CD4-positive, alpha-beta T cell (primary cell): ENCODE measurements around the gene PSME3IP1. TPM values are rescaled to one million over a fixed set of nuclear protein-coding genes. Genes with fewer than 3 reads are reported as not detected.

Experiments used
- ATAC-seq: fragments of 200-7000 bp; cut with Tn5 transposase; one replicate; pipeline ENCODE4 v1.10.0; 2022; ENCODE audit warnings: mild to moderate bottlenecking; ENCODE audit not compliant: poor library complexity
- CTCF ChIA-PET: fragments of 350-600 bp; sonication (Branson Sonifier 250); formaldehyde crosslinking; loops from one replicate; lab custom pipeline; 2021; ENCODE audit warnings: antibody characterized with exemption, inconsistent platforms; lab: Charles Lee
- POLR2A ChIA-PET: fragments of 350-600 bp; sonication (Branson Sonifier 250); formaldehyde crosslinking; loops from one replicate; lab custom pipeline; 2021; ENCODE audit warnings: antibody characterized with exemption, inconsistent platforms; lab: Charles Lee
- DNase-seq, 14 experiments: peaks; one replicate each; pipeline ENCODE4 v3.0.0-alpha.2; 2013 to 2020; ENCODE audit warnings: mixed read lengths in 2 of 14
- H3K27ac ChIP-seq, 2 donors: one replicate each; pipeline versions ENCODE4 v1.5.1 to v1.7.0; 2013; ENCODE audit warnings: low read length in 2 of 2, low read depth in 1 of 2, mild to moderate bottlenecking in 1 of 2
- H3K27me3 ChIP-seq, 2 experiments: 1 replicate in 1 of 2; 2 replicates in 1 of 2; pipeline versions ENCODE4 v1.6.1 to v1.7.0; 2013; ENCODE audit warnings: low read length in 2 of 2, control low read depth in 1 of 2, mild to moderate bottlenecking in 1 of 2, moderate library complexity in 1 of 2; ENCODE audit not compliant: insufficient read depth in 2 of 2, control insufficient read depth in 1 of 2
- H3K36me3 ChIP-seq: one replicate; pipeline ENCODE4 v1.6.1; 2013; ENCODE audit warnings: low read length, control low read depth; ENCODE audit not compliant: insufficient read depth
- H3K4me1 ChIP-seq: one replicate; pipeline ENCODE4 v1.6.1; 2013; ENCODE audit warnings: low read length, control low read depth; ENCODE audit not compliant: insufficient read depth
- H3K4me3 ChIP-seq: one replicate; pipeline ENCODE4 v1.5.1; 2013; ENCODE audit warnings: mild to moderate bottlenecking, low read length, moderate library complexity
- H3K9me3 ChIP-seq, 2 experiments: 1 replicate in 1 of 2; 2 replicates in 1 of 2; pipeline versions ENCODE4 v1.6.1 to v1.7.0; 2013; ENCODE audit warnings: low read length in 2 of 2, mild to moderate bottlenecking in 2 of 2, control low read depth in 1 of 2, moderate library complexity in 1 of 2; ENCODE audit not compliant: control insufficient read depth in 1 of 2, insufficient read depth in 1 of 2
- H3K27ac Mint-ChIP-seq: one replicate; pipeline ENCODE4 v1.8.0; 2020; ENCODE audit warnings: mixed read lengths
- H3K27me3 Mint-ChIP-seq: one replicate; pipeline ENCODE4 v1.8.0; 2021; ENCODE audit warnings: mixed read lengths
- H3K36me3 Mint-ChIP-seq: one replicate; pipeline ENCODE4 v1.8.0; 2021; ENCODE audit warnings: low read depth, mixed read lengths
- H3K4me1 Mint-ChIP-seq: one replicate; pipeline ENCODE4 v1.8.0; 2021; ENCODE audit warnings: low read depth, mixed read lengths
- H3K4me3 Mint-ChIP-seq: one replicate; pipeline ENCODE4 v1.8.0; 2020; ENCODE audit warnings: mild to moderate bottlenecking, mixed read lengths
- H3K9me3 Mint-ChIP-seq: one replicate; pipeline ENCODE4 v1.8.0; 2020; ENCODE audit warnings: mixed read lengths
- intact Hi-C, 2 experiments: fragments of 100-400 bp; cut with DNase I in 1 of 2; cut with micrococcal nuclease in 1 of 2; formaldehyde crosslinking; loops; one replicate each; pipeline versions ENCODE4 v1.15.1 to v1.9.0; 2023 to 2025; cut with DNase I, micrococcal nuclease
- total RNA-seq, 174 experiments: library from RNA in 2 of 174; stranded (reverse) in 2 of 174; gene quantifications; one replicate each; pipeline ENCODE4 v1.2.3 and lab custom pipeline; 2021 to 2026
- TF ChIP-seq, protein P1 (sequence below): fragments of 200-600 bp; IDR thresholded peaks from one replicate; pipeline ENCODE4 v1.8.0; 2022; ENCODE audit warnings: antibody characterized with exemption, mild to moderate bottlenecking

PSME3IP1 gene
- total RNA-seq, 2 experiments from 2014 or later: 77.1 to 77.9 TPM

DNA sequence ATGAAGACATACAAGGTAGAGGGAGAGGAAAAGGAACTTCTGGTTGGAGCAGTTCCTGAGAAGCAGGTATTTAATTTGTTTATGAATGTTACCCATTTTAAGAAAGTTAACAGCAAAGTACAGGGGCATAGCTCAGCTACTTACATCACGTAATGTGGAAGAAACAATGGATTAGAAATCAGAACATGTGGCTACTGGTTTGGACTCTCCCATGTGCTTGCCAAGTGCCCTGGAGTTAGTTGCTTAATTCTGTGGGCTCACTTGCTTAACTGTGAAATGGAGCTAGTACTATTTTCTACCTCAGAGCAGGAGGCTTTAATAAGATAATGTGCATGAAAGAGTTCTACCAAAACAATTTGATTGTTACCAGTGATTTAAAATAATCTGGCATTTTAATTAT, 27.6 kb upstream of the PSME3IP1 start:
- CTCF ChIA-PET: no interaction called here

DNA sequence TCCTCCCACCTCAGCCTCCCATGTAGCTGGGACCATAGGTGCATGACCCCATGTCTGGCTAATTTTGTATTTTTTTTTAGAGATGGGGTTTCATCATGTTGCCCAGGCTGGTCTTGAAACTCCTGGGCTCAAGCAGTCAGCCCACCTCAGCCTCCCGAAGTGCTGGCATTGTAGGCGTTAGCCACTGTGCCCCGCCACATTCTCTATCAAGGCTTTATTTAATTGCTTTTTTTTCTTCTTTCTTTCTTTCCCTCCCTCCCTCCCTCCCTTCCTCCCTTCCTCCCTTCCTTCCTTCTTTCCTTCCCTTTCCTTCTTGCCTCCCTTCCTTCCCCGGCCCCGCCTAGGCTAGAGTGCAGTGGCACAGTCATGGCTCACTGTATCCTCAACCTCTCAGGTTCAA, 23.9 kb upstream of the PSME3IP1 start:
- Mint-ChIP-seq H3K27ac (no peak overlapping the region), H3K4me1 (no peaks in the 10 kb centered on the region), H3K4me3 (no peak overlapping the region), H3K27me3 (no peaks in the 10 kb centered on the region), H3K36me3 (peaks cover 89% of the 10 kb centered on the region), H3K9me3 (no peaks in the 10 kb centered on the region)
- H3K4me3 ChIP-seq: no peak overlapping the region
- H3K27ac ChIP-seq: no peak overlapping the region
- peaks cover 83% of the 10 kb centered on the region for H3K36me3 ChIP-seq
- ChIA-PET CTCF (interaction anchor here (0.6 kb wide), 1 partner anchor 70 kb away, joined by 3 read pairs; no protein-coding TSS in a partner anchor), POLR2A (interaction anchor here (0.7 kb wide), 1 partner anchor 263 kb away, joined by 4 read pairs; no protein-coding TSS in a partner anchor)
- H3K9me3 ChIP-seq: peaks cover 0 to 3% of the 10 kb centered on the region in 2 experiments
- H3K27me3 ChIP-seq: no peaks in the 10 kb centered on the region
- no peak for ATAC-seq
- no peak for DNase-seq
- TF ChIP-seq, protein P1, sequence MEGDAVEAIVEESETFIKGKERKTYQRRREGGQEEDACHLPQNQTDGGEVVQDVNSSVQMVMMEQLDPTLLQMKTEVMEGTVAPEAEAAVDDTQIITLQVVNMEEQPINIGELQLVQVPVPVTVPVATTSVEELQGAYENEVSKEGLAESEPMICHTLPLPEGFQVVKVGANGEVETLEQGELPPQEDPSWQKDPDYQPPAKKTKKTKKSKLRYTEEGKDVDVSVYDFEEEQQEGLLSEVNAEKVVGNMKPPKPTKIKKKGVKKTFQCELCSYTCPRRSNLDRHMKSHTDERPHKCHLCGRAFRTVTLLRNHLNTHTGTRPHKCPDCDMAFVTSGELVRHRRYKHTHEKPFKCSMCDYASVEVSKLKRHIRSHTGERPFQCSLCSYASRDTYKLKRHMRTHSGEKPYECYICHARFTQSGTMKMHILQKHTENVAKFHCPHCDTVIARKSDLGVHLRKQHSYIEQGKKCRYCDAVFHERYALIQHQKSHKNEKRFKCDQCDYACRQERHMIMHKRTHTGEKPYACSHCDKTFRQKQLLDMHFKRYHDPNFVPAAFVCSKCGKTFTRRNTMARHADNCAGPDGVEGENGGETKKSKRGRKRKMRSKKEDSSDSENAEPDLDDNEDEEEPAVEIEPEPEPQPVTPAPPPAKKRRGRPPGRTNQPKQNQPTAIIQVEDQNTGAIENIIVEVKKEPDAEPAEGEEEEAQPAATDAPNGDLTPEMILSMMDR: no peak
- intact Hi-C loops: no loop called here
- no peaks in the 10 kb centered on the region for H3K4me1 ChIP-seq

More for the DNA sequence above, 27.6 kb upstream of the PSME3IP1 start:
- Mint-ChIP-seq H3K9me3 (peaks cover 4% of the 10 kb centered on the region), H3K4me1 (no peaks in the 10 kb centered on the region), H3K27ac (no peak overlapping the region), H3K4me3 (no peak overlapping the region), H3K27me3 (no peaks in the 10 kb centered on the region), H3K36me3 (peaks cover 92% of the 10 kb centered on the region)
- ATAC-seq (no peak), DNase-seq (no peak)
- intact Hi-C loops: no loop called here
- POLR2A ChIA-PET: no interaction called here
- Histone ChIP-seq H3K4me1 (no peaks in the 10 kb centered on the region), H3K27ac (no peak overlapping the region), H3K4me3 (no peak overlapping the region), H3K36me3 (peaks cover 87% of the 10 kb centered on the region), H3K27me3 (no peaks in the 10 kb centered on the region), H3K9me3 (peaks cover 9 to 28% of the 10 kb centered on the region in 2 experiments)
- TF ChIP-seq, protein P1: no peak

DNA sequence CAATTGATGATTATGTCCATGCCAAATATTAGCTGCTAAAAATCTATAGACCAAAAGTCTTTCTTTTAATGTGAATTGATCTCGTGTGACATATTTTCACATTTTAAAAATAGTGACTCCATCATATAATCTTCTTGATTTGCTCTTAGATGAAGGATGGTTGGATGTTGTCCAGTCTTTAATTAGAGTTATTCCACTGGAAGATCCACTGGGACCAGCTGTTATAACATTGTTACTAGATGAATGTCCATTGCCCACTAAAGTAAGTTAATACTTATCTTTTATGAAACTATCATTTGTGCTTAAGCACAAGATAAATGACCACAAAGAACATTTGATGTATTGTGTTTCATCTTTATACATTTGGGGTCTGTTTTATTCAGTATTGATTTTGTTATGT, 23.1 kb upstream of the PSME3IP1 start:
- no peak overlapping the region for H3K4me3 Mint-ChIP-seq
- ChIA-PET CTCF (no interaction called here), POLR2A (no interaction called here)
- intact Hi-C loops: no loop called here
- no peak overlapping the region for H3K27ac Mint-ChIP-seq
- H3K4me1 Mint-ChIP-seq: no peaks in the 10 kb centered on the region
- no peaks in the 10 kb centered on the region for H3K9me3 Mint-ChIP-seq
- H3K4me1 ChIP-seq: no peaks in the 10 kb centered on the region
- DNase-seq (no peak), ATAC-seq (no peak)
- H3K27me3 ChIP-seq: no peaks in the 10 kb centered on the region
- H3K9me3 ChIP-seq: no peaks in the 10 kb centered on the region
- H3K27me3 Mint-ChIP-seq: no peaks in the 10 kb centered on the region
- no peak overlapping the region for H3K4me3 ChIP-seq
- peaks cover 85% of the 10 kb centered on the region for H3K36me3 Mint-ChIP-seq
- TF ChIP-seq, protein P1: no peak
- peaks cover 82% of the 10 kb centered on the region for H3K36me3 ChIP-seq
- H3K27ac ChIP-seq: no peak overlapping the region
